HepG2 (cell line): ENCODE results near the gene CHKA. TPM values are rescaled to one million over a fixed set of nuclear protein-coding genes. Genes with fewer than 3 reads are reported as not detected.
A peak's percentile ranks its signal among the peaks of the same experiment; 100 is the strongest.

Experiments
- ATAC-seq: fragments of 200-7000 bp; cut with Tn5 transposase; 3 replicates; pipeline ENCODE4 v1.9.1; 2020; ENCODE audit warnings: mild to moderate bottlenecking, moderate library complexity
- BruUV-seq: library from RNA; stranded (reverse); fragments of 400-500 nt; replicated peaks from 2 replicates; lab custom pipeline; 2021; lab: Mats Ljungman, UMichigan
- CTCF ChIA-PET: fragments of 300-600 bp; formaldehyde crosslinking; extraction: SDS; loops from one replicate; lab custom pipeline; 2021; ENCODE audit warnings: low total read pairs, inconsistent platforms, low intra/inter-chr PET ratio; lab: Yijun Ruan, JAX
- POLR2A ChIA-PET: fragments of 350-600 bp; sonication (Branson Sonifier 250); formaldehyde crosslinking; loops from one replicate; lab custom pipeline; 2020; ENCODE audit warnings: antibody characterized with exemption, inconsistent platforms; lab: Yijun Ruan, JAX
- DNase-seq: peaks from one replicate; pipeline ENCODE4 v3.0.0-alpha.2; 2015; ENCODE audit warnings: low spot score
- FAIRE-seq: peaks from 3 replicates; lab custom pipeline; 2011; peaks lifted over from hg19 to GRCh38; lab: Jason Lieb, UNC
- H2AFZ ChIP-seq: one replicate; pipeline ENCODE4 v1.6.1; 2011; ENCODE audit warnings: low read length, inconsistent platforms
- H3K27ac ChIP-seq: fragments of 300-600 bp; 3 replicates; pipeline ENCODE4 v1.8.0; 2011; ENCODE audit warnings: mixed run types, mild to moderate bottlenecking, mixed read lengths, low read length, inconsistent platforms; ENCODE audit not compliant: insufficient read depth; ENCODE audit errors: extremely low read length
- H3K27me3 ChIP-seq, 2 experiments: fragments of 200-600 bp in 1 of 2; 2 replicates in 1 of 2; 3 replicates in 1 of 2; pipeline versions ENCODE4 v1.6.0 to v1.8.0; 2011; ENCODE audit warnings: low read length in 2 of 2, mild to moderate bottlenecking in 2 of 2, moderate library complexity in 2 of 2, inconsistent platforms in 1 of 2; ENCODE audit not compliant: insufficient read depth in 2 of 2, control insufficient read depth in 1 of 2
- H3K36me3 ChIP-seq, 2 experiments: fragments of 200-600 bp in 1 of 2; replicated peaks in 1 of 2; 2 replicates in 1 of 2; 3 replicates in 1 of 2; pipeline versions ENCODE4 v1.5.1 to v1.8.0; 2011; ENCODE audit warnings: low read length in 2 of 2, inconsistent platforms in 1 of 2; ENCODE audit not compliant: insufficient read depth in 2 of 2, control insufficient read depth in 1 of 2
- H3K4me1 ChIP-seq: 2 replicates; pipeline ENCODE4 v1.5.1; 2012; ENCODE audit warnings: low read length, inconsistent platforms; ENCODE audit not compliant: insufficient read depth
- H3K4me2 ChIP-seq: 2 replicates; pipeline ENCODE4 v1.6.0; 2011; ENCODE audit warnings: low read depth, low read length, inconsistent platforms
- H3K4me3 ChIP-seq, 3 experiments: fragments of 200-600 bp in 1 of 3; sonication (generic), shearing (Covaris generic) in 1 of 3; replicated peaks in 1 of 3; 2 replicates each; pipeline ENCODE4 v1.5.1; 2011 to 2016; ENCODE audit warnings: low read length in 3 of 3, inconsistent platforms in 2 of 3, low read depth in 2 of 3, mild to moderate bottlenecking in 2 of 3, control low read depth in 1 of 3, mixed read lengths in 1 of 3; ENCODE audit not compliant: insufficient read depth in 1 of 3
- H3K79me2 ChIP-seq: one replicate; pipeline ENCODE4 v1.6.1; 2011; ENCODE audit warnings: low read length, inconsistent platforms; ENCODE audit not compliant: insufficient read depth
- H3K9ac ChIP-seq: 2 replicates; pipeline ENCODE4 v1.6.0; 2011; ENCODE audit warnings: mild to moderate bottlenecking, low read depth, low read length, inconsistent platforms; ENCODE audit not compliant: insufficient read depth
- H3K9me3 ChIP-seq: 2 replicates; pipeline ENCODE4 v1.5.1; 2012; ENCODE audit warnings: mild to moderate bottlenecking, low read length
- H4K20me1 ChIP-seq: 2 replicates; pipeline ENCODE4 v1.6.0; 2011; ENCODE audit warnings: inconsistent platforms, mild to moderate bottlenecking, low read length, moderate library complexity; ENCODE audit not compliant: insufficient read depth
- AGO2 ChIP-seq: fragments of 200-400 bp; formaldehyde crosslinking; optimal IDR thresholded peaks from 2 replicates; pipeline ENCODE3; 2017; ENCODE audit warnings: mild to moderate bottlenecking, low read depth, low read length, moderate library complexity
- ATF7-NPFF ChIP-seq: sonication (generic); formaldehyde crosslinking; IDR thresholded peaks from 2 replicates; pipeline ENCODE4 v1.8.1; 2023; ENCODE audit warnings: mild to moderate bottlenecking, low read depth, missing genetic modification reagents, moderate library complexity
- KMT2A ChIP-seq: sonication (generic); formaldehyde crosslinking; IDR thresholded peaks from 2 replicates; pipeline ENCODE4 v1.4.0; 2020; ENCODE audit warnings: missing genetic modification reagents
- MTA1 ChIP-seq: sonication (generic); formaldehyde crosslinking; IDR thresholded peaks from 2 replicates; pipeline ENCODE4 v1.4.0; 2020; ENCODE audit warnings: missing genetic modification reagents, mild to moderate bottlenecking, borderline replicate concordance
- MXD1 ChIP-seq: sonication (generic); formaldehyde crosslinking; IDR thresholded peaks from 2 replicates; pipeline ENCODE4 v1.4.0; 2020; ENCODE audit warnings: mild to moderate bottlenecking, missing genetic modification reagents
- SP2 ChIP-seq: sonication (generic); formaldehyde crosslinking; IDR thresholded peaks from 2 replicates; pipeline ENCODE4 v1.5.1; 2020; ENCODE audit warnings: mild to moderate bottlenecking, missing genetic modification reagents
- ZFX ChIP-seq: sonication (generic); formaldehyde crosslinking; IDR thresholded peaks from 2 replicates; pipeline ENCODE4 v1.4.0; 2020; ENCODE audit warnings: mild to moderate bottlenecking, low read depth, missing genetic modification reagents, moderate library complexity
- ZNF510 ChIP-seq: sonication (generic); formaldehyde crosslinking; IDR thresholded peaks from 2 replicates; pipeline ENCODE4 v1.4.0; 2020; ENCODE audit warnings: low read depth, mild to moderate bottlenecking, missing genetic modification reagents
- ZNF788 ChIP-seq: sonication (generic); formaldehyde crosslinking; IDR thresholded peaks from 2 replicates; pipeline ENCODE4 v1.5.0; 2020; ENCODE audit warnings: mild to moderate bottlenecking, missing genetic modification reagents, borderline replicate concordance
- ZNF891 ChIP-seq: sonication (generic); formaldehyde crosslinking; IDR thresholded peaks from 2 replicates; pipeline ENCODE4 v1.5.0; 2020; ENCODE audit warnings: mild to moderate bottlenecking, missing genetic modification reagents
- WGBS: methylation state at CpG from one replicate; pipeline ENCODE4 v1.1.6; 2017; ENCODE audit warnings: low lambda C conversion rate; 5-methylcytosine and 5-hydroxymethylcytosine counted together
- in situ Hi-C: cut with HindIII; loops from 2 replicates; pipeline ENCODE4 v1.10.0; 2017; ENCODE audit warnings: low pct_unique_long_range_greater_than_20kb; ENCODE audit not compliant: extremely low pct_ligation_motif_present
- intact Hi-C: fragments of 100-400 bp; cut with micrococcal nuclease; formaldehyde crosslinking; loops from one replicate; pipeline ENCODE4 v1.10.0; 2022; ENCODE audit not compliant: unreplicated experiment
- polyA plus RNA-seq, 8 experiments: library from polyadenylated mRNA; depleted of rRNA in 3 of 8; stranded (reverse) in 7 of 8; unstranded in 1 of 8; fragments of >200 nt; fragmentation: Illumina TruSeq in 4 of 8; extraction: Trizol in 4 of 8; gene quantifications; 2 replicates each; pipeline versions ENCODE4 v1.2.1 to v1.2.3, GENCODE V29; 2011 to 2016; ENCODE audit warnings: low read depth in 4 of 8, missing spikeins in 1 of 8, mixed read lengths in 1 of 8; ENCODE audit not compliant: insufficient read depth in 1 of 8
- total RNA-seq, 5 experiments: library from RNA; depleted of rRNA; stranded (reverse); fragments of >200 nt; fragmentation: Illumina TruSeq; extraction: Trizol; gene quantifications; 2 replicates each; pipeline ENCODE4 v1.2.3, GENCODE V29; 2016; ENCODE audit warnings: low read depth in 1 of 5
- TF ChIP-seq, protein P1 (sequence below): sonication (generic); formaldehyde crosslinking; IDR thresholded peaks from 2 replicates; pipeline ENCODE4 v1.5.1; 2020; ENCODE audit warnings: mild to moderate bottlenecking, missing genetic modification reagents, moderate library complexity

Gene CHKA
- total and polyA plus RNA-seq, 2 of the 13 experiments (the other 11 are each of a cell fraction or from before 2014, with no cell fraction given) = 71.6 to 92.7 TPM

DNA sequence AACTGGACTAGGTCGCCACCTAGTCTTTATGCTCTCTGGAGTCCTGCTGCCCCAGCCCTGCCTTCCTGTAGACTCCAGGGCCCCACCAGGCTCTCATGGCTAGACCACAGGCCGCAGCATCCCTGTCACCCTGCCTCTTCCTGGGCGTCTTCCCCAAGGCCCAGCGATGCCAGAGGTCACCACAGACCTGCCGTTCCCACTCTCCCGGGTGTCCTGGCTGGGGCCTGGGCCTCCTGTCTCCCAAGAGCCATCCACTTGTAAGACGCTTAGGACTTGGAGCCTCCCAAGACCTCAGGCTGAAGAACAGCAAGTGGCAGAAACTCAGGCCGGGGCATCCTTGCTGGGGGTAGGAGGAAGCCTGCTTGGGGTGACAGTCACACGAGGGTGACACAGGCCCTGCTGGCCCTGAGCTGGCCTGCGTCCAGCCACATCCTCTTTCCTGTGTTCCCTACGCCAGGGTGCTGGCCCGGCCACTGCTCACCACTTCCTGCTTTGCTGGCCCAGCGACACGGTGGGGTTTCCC, 84.4 kb downstream of the CHKA start:
- peak overlapping the region; percentile 92 for H3K9ac ChIP-seq
- no peaks in the 10 kb centered on the region for H3K27me3 ChIP-seq
- DNase-seq = no peak
- H2AFZ ChIP-seq = no peak overlapping the region
- no TSS peak for BruUV-seq
- peaks cover 25% of the 10 kb centered on the region for H3K79me2 ChIP-seq
- peaks cover 38% of the 10 kb centered on the region for H3K4me1 ChIP-seq
- H3K36me3 ChIP-seq = peaks cover 10 to 16% of the 10 kb centered on the region in 2 experiments; a peak in 3 of 5 replicates
- intact Hi-C loops = no loop called here
- WGBS = 77% methylated on average over 12 of the region's 14 CpGs
- CTCF ChIA-PET = no interaction called here
- no peak for ATAC-seq
- H3K4me3 ChIP-seq = no peak overlapping the region
- POLR2A ChIA-PET = interaction anchor here (1.2 to 3.0 kb wide), 10 partner anchors 8 to 180 kb away, joined by 3 to 17 read pairs (median 12); partner anchors contain the start of gene ALDH3B1
- no peak for FAIRE-seq
- peak overlapping the region; percentile 95 for H3K27ac ChIP-seq
- H3K4me2 ChIP-seq = peak overlapping the region; percentile 99; the same call in 1 of the 2 replicates
- in situ Hi-C loops = no loop called here
- no peaks in the 10 kb centered on the region for H4K20me1 ChIP-seq
- TF ChIP-seq MXD1 (0 out of 2 replicates have a peak, but pooled peaks have one; percentile 28), ZNF788 (no peak), ZFX (peak; percentile 3; the same call in 1 of the 2 replicates), ATF7-NPFF (0 out of 2 replicates have a peak, but pooled peaks have one; percentile 31), MTA1 (peak; percentile 47; the same call in 1 of the 2 replicates), AGO2 (peak; percentile 66), ZNF510 (CRISPR knock-in tag) (no peak), ZNF891 (CRISPR knock-in tag) (peak; percentile 24; the same call in 1 of the 2 replicates), SP2 (0 out of 2 replicates have a peak, but pooled peaks have one; percentile 37), KMT2A (CRISPR knock-in tag) (0 out of 2 replicates have a peak, but pooled peaks have one; percentile 16)
- TF ChIP-seq, protein P1, sequence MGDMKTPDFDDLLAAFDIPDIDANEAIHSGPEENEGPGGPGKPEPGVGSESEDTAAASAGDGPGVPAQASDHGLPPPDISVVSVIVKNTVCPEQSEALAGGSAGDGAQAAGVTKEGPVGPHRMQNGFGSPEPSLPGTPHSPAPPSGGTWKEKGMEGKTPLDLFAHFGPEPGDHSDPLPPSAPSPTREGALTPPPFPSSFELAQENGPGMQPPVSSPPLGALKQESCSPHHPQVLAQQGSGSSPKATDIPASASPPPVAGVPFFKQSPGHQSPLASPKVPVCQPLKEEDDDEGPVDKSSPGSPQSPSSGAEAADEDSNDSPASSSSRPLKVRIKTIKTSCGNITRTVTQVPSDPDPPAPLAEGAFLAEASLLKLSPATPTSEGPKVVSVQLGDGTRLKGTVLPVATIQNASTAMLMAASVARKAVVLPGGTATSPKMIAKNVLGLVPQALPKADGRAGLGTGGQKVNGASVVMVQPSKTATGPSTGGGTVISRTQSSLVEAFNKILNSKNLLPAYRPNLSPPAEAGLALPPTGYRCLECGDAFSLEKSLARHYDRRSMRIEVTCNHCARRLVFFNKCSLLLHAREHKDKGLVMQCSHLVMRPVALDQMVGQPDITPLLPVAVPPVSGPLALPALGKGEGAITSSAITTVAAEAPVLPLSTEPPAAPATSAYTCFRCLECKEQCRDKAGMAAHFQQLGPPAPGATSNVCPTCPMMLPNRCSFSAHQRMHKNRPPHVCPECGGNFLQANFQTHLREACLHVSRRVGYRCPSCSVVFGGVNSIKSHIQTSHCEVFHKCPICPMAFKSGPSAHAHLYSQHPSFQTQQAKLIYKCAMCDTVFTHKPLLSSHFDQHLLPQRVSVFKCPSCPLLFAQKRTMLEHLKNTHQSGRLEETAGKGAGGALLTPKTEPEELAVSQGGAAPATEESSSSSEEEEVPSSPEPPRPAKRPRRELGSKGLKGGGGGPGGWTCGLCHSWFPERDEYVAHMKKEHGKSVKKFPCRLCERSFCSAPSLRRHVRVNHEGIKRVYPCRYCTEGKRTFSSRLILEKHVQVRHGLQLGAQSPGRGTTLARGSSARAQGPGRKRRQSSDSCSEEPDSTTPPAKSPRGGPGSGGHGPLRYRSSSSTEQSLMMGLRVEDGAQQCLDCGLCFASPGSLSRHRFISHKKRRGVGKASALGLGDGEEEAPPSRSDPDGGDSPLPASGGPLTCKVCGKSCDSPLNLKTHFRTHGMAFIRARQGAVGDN (CRISPR knock-in tag) = peak; percentile 56
- H3K9me3 ChIP-seq = no peaks in the 10 kb centered on the region
